HG03139 (cell line): ENCODE results near the gene PIP4K2C.
"Not testable (repeated sequence)": the region's sequence is repeated elsewhere in the genome, so short reads cannot be mapped to it uniquely, and the experiment has no call there.

Source experiments
- ATAC-seq: cut with Tn5 transposase; IDR thresholded peaks from one replicate; pipeline ENCODE4 v1.9.1; 2021; ENCODE audit not compliant: unreplicated experiment

Gene PIP4K2C

DNA sequence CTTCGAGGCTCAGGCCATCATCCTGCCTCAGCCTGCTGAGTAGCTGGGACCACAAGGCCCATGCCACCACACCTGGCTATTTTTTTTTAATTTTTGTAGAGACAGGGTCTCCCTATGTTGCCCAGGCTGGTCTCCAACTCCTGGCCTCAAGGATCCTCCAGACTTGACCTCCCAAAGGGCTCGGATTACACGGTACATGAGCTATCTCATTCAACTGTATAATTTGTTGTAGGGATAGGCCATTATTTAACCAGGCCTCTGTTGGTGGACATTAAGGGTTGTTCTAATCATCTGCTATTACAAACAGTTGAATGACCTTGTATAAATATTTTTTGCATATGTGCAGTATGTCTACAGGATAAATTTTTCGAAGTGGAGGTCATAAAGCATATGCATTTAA, 32.1 kb upstream of the PIP4K2C start:
- ATAC-seq: no peak

DNA sequence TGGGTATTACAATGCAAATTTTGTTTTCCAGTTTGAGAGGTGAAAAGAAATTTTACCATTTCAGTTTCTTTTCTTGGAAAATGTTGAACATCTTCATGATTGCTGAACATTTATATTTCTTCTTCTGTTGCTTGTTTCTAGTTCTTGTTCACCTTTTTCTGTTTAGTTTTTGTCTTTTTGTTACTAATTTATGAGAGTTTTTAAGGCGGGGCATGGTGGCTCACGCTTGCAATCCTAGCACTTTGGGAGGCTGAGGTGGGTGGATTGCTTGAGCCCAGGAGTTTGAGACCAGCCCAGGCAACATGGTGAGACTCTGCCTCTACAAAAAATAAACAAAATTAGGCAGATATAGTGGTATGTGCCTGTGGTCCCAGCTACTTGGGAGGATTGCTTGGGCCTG, 30.5 kb upstream of the PIP4K2C start:
- no peak for ATAC-seq

GRCh38 chr12:57561117-57561516, 29.9 kb upstream of the PIP4K2C start:
- ATAC-seq: not testable (repeated sequence)

DNA sequence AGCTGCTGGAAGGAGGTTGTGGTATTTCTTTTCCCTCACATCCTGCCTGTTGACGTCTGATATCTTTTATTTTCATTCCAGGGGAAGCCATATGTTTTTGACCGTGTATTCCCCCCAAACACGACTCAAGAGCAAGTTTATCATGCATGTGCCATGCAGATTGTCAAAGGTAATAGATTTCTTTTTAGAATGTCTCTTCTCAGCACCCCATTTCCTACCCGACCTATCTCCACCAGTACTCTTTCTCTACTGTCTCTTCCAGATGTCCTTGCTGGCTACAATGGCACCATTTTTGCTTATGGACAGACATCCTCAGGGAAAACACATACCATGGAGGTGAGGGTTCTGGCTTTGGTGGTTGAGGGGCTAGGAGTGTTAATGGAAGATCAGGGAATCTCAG, 27.6 kb upstream of the PIP4K2C start:
- no peak for ATAC-seq

GRCh38 chr12:57564178-57564740, 26.7 kb upstream of the PIP4K2C start:
- ATAC-seq: no peak

DNA sequence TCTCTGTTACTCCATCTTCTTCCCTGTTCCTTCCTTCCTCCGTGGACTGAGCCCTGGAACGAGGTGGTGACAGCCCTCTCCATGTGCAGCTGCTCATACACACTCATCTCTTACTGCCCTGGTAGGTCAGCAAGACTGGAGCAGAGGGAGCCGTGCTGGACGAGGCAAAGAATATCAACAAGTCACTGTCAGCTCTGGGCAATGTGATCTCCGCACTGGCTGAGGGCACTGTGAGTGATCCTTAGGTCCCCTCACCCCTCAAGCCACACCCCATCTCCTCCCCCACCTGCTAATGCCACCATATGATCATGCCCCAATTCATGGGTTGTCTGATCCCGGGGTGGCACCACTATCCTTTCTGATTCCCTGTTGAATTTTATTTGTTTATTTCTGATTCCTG, 22.2 kb upstream of the PIP4K2C start:
- no peak for ATAC-seq

- no peak for ATAC-seq
Measured at GRCh38 chr12:57569858-57570257, 21.1 kb upstream of the PIP4K2C start.

- ATAC-seq: not testable (repeated sequence)
Measured at GRCh38 chr12:57570438-57570837, 20.6 kb upstream of the PIP4K2C start.

DNA sequence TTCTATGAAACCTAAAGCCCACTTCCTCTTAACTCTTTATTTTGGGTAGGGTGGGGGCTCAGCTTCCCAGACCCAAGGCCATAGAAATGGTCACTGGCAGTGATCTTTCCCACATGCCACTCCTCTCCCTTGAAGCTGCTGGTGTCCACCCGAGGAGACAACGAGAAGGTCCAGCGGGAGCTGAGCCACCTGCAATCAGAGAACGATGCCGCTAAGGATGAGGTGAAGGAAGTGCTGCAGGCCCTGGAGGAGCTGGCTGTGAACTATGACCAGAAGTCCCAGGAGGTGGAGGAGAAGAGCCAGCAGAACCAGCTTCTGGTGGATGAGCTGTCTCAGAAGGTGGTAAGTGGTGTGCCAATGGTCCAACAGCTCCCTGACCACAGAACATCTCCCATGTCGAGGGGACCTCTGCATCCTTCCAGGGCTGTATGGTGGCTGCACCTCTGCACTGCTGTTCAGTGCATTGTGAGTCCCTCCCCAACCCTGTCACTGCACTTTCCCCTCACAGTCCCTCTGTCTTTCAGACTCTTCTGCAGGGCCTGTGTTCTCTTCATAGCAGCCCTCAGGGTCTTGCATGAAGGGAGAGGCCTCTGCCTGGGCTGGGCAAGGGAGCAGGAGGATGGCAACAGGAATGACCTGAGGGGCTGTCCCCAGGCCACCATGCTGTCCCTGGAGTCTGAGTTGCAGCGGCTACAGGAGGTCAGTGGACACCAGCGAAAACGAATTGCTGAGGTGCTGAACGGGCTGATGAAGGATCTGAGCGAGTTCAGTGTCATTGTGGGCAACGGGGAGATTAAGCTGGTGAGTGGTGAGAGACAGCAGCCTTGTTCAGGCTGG, 18.8 kb upstream of the PIP4K2C start:
- no peak for ATAC-seq

- no peak for ATAC-seq
Measured at GRCh38 chr12:57574795-57575194, 16.2 kb upstream of the PIP4K2C start.

DNA sequence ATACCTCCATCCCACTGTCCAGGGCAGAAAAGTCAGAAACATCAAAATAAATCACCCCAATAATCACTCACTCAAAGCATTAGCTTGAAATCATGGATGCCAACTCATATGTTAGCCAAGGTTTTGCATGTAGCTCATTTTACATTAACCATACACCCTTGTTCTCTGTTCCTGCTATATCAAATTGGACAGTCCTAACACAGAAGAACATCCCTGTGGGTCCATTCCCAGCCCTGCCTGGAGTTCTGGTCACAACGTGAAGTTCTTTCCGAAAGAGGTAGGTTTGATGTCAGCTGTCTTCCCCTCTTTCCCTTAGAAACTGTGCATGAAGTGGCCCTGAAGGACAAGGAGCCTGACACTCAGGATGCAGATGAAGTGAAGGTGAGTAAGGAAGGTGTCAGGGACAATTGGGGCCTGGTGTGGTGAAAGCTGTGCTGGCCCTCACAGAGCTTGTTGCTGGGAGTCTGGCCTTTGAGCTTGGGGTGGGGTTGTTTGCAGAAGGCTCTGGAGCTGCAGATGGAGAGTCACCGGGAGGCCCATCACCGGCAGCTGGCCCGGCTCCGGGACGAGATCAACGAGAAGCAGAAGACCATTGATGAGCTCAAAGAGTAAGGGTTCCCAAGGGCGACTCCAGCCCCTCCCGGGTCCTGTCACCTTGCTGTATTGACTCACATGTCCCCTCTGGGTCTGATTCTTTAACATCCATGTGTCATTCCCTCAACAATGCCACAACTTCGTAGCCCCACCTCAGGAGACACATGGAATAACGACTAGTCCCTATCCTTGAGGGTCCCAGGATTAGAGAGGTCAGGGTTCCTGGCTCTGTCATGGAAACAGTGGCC, 15.0 kb upstream of the PIP4K2C start:
- ATAC-seq: no peak

DNA sequence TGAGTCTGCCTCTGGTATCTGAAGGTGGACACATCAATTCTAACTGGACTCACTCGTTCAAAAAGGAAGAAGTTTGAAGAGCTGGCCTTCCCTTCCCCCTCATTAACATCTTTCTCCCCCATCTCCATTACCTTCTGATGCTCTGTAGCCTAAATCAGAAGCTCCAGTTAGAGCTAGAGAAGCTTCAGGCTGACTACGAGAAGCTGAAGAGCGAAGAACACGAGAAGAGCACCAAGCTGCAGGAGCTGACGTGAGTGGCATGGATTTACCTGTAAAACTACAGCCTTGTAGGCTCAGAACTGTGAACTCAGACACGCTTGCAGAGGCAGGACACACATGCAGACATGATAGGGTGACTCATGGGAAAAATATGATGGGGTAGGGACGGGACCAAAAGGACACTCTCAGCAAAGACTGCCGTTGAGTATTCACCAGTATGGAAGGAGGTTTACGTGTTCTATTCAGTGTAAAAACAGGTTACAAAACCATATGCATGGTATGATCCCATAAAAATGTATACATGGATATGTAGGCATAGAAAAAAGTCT, 14.3 kb upstream of the PIP4K2C start:
- ATAC-seq: no peak

GRCh38 chr12:57577981-57578758, 12.8 kb upstream of the PIP4K2C start:
- ATAC-seq: no peak

DNA sequence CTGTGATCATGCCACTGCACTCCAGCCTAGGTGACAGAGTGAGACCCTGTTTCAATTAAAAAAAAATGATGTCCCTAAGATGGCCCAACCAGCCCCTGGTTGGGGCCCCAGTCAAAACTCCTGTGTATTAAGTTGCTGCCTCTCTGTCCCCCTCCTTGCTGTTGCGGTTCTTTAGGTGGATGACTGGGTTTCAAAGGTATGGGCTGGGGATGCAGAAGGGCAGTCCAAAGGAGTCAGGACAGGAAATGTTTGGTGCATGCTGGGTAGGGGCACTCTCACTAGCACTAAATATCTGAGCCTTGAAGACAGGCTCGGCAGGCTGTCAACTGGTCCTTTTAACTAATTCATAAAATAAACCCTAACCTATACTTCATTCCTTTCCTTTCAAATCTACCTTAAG, 12.0 kb upstream of the PIP4K2C start:
- ATAC-seq: no peak

- no peak for ATAC-seq
Measured at GRCh38 chr12:57579677-57580465, 11.1 kb upstream of the PIP4K2C start.

GRCh38 chr12:57580466-57580795, 10.6 kb upstream of the PIP4K2C start:
- ATAC-seq: no peak

DNA sequence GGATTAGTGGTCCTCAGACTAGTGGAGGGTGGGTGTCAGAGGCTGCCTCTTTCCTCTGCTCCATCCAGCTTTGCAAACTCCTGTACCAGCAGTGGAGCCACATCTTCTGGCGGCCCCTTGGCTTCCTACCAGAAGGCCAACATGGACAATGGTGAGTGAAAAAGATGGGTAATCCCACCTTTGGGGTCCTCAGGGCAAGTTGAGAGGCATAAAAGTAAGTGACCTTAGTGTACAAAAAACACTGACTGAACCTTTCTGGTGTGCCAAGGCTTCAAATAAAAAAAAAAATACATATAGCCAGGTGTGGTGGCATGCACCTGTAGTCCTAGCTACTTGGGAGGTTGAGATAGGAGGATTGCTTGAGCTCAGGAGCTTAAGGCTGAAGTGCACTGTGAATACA, 9.2 kb upstream of the PIP4K2C start:
- ATAC-seq: no peak

- no peak for ATAC-seq
Measured at GRCh38 chr12:57582440-57582839, 8.6 kb upstream of the PIP4K2C start.

- ATAC-seq: peak; percentile 95
Measured at GRCh38 chr12:57583008-57583831, 7.8 kb upstream of the PIP4K2C start.
